Measurements from ENCODE around the gene PRRC2A. TPM values are rescaled to one million over a fixed set of nuclear protein-coding genes. Genes with fewer than 3 reads are reported as not detected.

PRRC2A gene
- total RNA-seq (10 to 100 TPM; 42.1 to 90.8 (median 54.2) TPM), polyA plus RNA-seq (100 to 1,000 TPM in 1 of 3 donors, 10 to 100 TPM in 2; 28.8 to 109 (median 32.1) TPM)

GRCh38 chr6:31620586-31621319 is at the start of gene PRRC2A:
Gene PRRC2A (plus strand): TSS chr6:31620715. CDS start chr6:31622790, 2,075 bp downstream.
- Histone ChIP-seq H3K9me3 (no peaks in the 10 kb centered on the region), H3K27me3 (no peaks in the 10 kb centered on the region), H3K4me1 (peaks cover 2 to 24% (median 20%) of the 10 kb centered on the region in 4 donors), H3K4me3 (peak within 1 kb of the TSS; percentile 72 to 87 (median 82)), H3K36me3 (peaks cover 21 to 26% (median 25%) of the 10 kb centered on the region in 4 donors), H3K27ac (peak within 1 kb of the TSS; percentile 97 to 98 (median 98))
- intact Hi-C loops (cut with DNase I) = loop anchor here (1.0 to 2.0 kb wide), 2 partner anchors 32 to 78 kb away; partner anchors contain the start of genes BAG6 and DDX39B
- 0 to 1% methylated on average over 67 of the region's 67 CpGs for WGBS, 2 donors
- DNase-seq = peak; percentile 92
- no peak for TF ChIP-seq CTCF (IDR thresholded peaks at IDR 0.05)
- TF ChIP-seq POLR2AphosphoS5 (IDR thresholded peaks at IDR 0.05) = peak in 3 of 4 donors; percentile 51 to 81 (median 65)
- peak; percentile 81 to 88 for TF ChIP-seq POLR2A (IDR thresholded peaks at IDR 0.05)

GRCh38 chr6:31572041-31572911 is 48.2 kb upstream of the PRRC2A start, which contains the start of gene LTA:
Gene LTA (plus strand): TSS chr6:31572289. CDS start chr6:31572743, 454 bp downstream.
- H3K4me1 ChIP-seq = peaks cover 0 to 4% (median 0%) of the 10 kb centered on the region in 4 donors
- H3K36me3 ChIP-seq = no peaks in the 10 kb centered on the region
- no peak for DNase-seq
- H3K27me3 ChIP-seq = peaks cover 0 to 22% (median 0%) of the 10 kb centered on the region in 3 donors
- no peak within 1 kb of the TSS for H3K27ac ChIP-seq
- 57 to 81% methylated on average over 27 of the region's 27 CpGs for WGBS, 2 donors
- H3K4me3 ChIP-seq = no peak within 1 kb of the TSS
- no peak for TF ChIP-seq CTCF (IDR thresholded peaks at IDR 0.05)
- no peak for TF ChIP-seq POLR2A (IDR thresholded peaks at IDR 0.05)
- TF ChIP-seq EP300 (IDR thresholded peaks at IDR 0.05) = no peak
- no peak for TF ChIP-seq POLR2AphosphoS5 (IDR thresholded peaks at IDR 0.05)
- intact Hi-C loops (cut with DNase I) = no loop called here
- H3K9me3 ChIP-seq = no peaks in the 10 kb centered on the region

GRCh38 chr6:31573239-31574105 is 47.0 kb upstream of the PRRC2A start:
- intact Hi-C loops (cut with DNase I) = no loop called here
- WGBS, 2 donors = 89 to 90% methylated on average over 9 of the region's 9 CpGs
- no peak for TF ChIP-seq EP300 (IDR thresholded peaks at IDR 0.05)
- no peak for TF ChIP-seq CTCF (IDR thresholded peaks at IDR 0.05)
- no peak for TF ChIP-seq POLR2AphosphoS5 (IDR thresholded peaks at IDR 0.05)
- TF ChIP-seq POLR2A (IDR thresholded peaks at IDR 0.05) = no peak
- Histone ChIP-seq H3K27ac (no peak overlapping the region), H3K27me3 (peaks cover 0 to 10% (median 0%) of the 10 kb centered on the region in 3 donors), H3K4me1 (peaks cover 0 to 4% (median 0%) of the 10 kb centered on the region in 4 donors), H3K9me3 (no peaks in the 10 kb centered on the region), H3K36me3 (no peaks in the 10 kb centered on the region), H3K4me3 (no peak overlapping the region)
- DNase-seq = no peak

All from sigmoid colon (tissue), 7 donors.